Ishikawa (cell line): ENCODE results near the gene ZNRF2.
A peak's percentile ranks its signal among the peaks of the same experiment; 100 is the strongest.

ENCODE experiments used
- CEBPB ChIP-seq: IDR thresholded peaks from 2 replicates; pipeline ENCODE4 v1.6.1; 2012
- CREB1 ChIP-seq: IDR thresholded peaks from 2 replicates; pipeline ENCODE4 v1.6.1; 2012; ENCODE audit warnings: low read depth
- EGR1 ChIP-seq: IDR thresholded peaks from 2 replicates; pipeline ENCODE4 v1.6.1; 2012
- EP300 ChIP-seq: IDR thresholded peaks from 2 replicates; pipeline ENCODE4 v1.6.1; 2012; ENCODE audit warnings: borderline replicate concordance
- FOXM1 ChIP-seq: IDR thresholded peaks from 2 replicates; pipeline ENCODE4 v1.6.1; 2012; ENCODE audit warnings: low read depth, borderline replicate concordance
- NFIC ChIP-seq: IDR thresholded peaks from 2 replicates; pipeline ENCODE4 v1.6.1; 2012
- RAD21 ChIP-seq: IDR thresholded peaks from 2 replicates; pipeline ENCODE4 v1.6.1; 2012; ENCODE audit warnings: low read depth
- REST ChIP-seq: IDR thresholded peaks from 2 replicates; pipeline ENCODE4 v1.6.1; 2012; ENCODE audit warnings: low read depth, mild to moderate bottlenecking
- TAF1 ChIP-seq: IDR thresholded peaks from 2 replicates; pipeline ENCODE4 v1.6.1; 2012; ENCODE audit warnings: low read depth, mild to moderate bottlenecking
- TCF12 ChIP-seq: IDR thresholded peaks from 2 replicates; pipeline ENCODE4 v1.6.1; 2012; ENCODE audit warnings: low read depth
- TEAD4 ChIP-seq: IDR thresholded peaks from 2 replicates; pipeline ENCODE4 v1.6.1; 2012
- USF1 ChIP-seq: IDR thresholded peaks from 2 replicates; pipeline ENCODE4 v1.6.1; 2012
- YY1 ChIP-seq: IDR thresholded peaks from 2 replicates; pipeline ENCODE4 v1.6.1; 2012; ENCODE audit warnings: low read depth
- ZBTB7A ChIP-seq: IDR thresholded peaks from 2 replicates; pipeline ENCODE4 v1.6.1; 2012; ENCODE audit warnings: low read depth
- TF ChIP-seq, protein P1 (sequence below): IDR thresholded peaks from 2 replicates; pipeline ENCODE4 v1.6.1; 2012

The ZNRF2 gene

GRCh38 chr7:30411173-30411572, 126.8 kb downstream of the ZNRF2 start:
- TF ChIP-seq TCF12 (no peak), CEBPB (no peak), TAF1 (no peak), USF1 (no peak), REST (no peak)

DNA sequence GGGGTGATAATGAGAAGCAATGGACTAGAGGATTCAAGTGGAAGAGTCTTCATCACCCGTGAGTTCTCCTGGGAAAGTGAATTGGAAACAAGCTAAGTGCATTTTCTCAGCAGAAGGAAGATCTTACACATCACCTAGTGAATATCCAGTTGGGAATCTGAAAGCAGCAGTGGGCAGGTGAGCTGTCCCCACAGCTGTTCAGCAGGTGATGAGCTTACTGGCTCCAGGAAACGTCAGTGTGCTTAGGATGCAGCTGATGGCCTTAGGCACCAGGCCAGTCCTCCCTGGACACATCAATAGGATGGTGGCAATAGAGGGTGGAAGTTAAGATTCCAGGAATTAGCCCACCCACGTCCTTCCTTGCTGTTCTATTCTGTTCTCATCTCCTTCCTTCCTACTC, 127.5 kb downstream of the ZNRF2 start:
- TF ChIP-seq, protein P1, sequence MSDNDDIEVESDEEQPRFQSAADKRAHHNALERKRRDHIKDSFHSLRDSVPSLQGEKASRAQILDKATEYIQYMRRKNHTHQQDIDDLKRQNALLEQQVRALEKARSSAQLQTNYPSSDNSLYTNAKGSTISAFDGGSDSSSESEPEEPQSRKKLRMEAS: no peak
- TF ChIP-seq REST (no peak), FOXM1 (no peak), ZBTB7A (no peak), EP300 (no peak), CEBPB (no peak), TEAD4 (no peak), USF1 (no peak), NFIC (no peak), TAF1 (no peak), RAD21 (no peak), EGR1 (no peak), CREB1 (no peak), YY1 (no peak)

- TF ChIP-seq REST (no peak), RAD21 (peak; percentile 81)
Observed at GRCh38 chr7:30412782-30413504, 128.5 kb downstream of the ZNRF2 start.

DNA sequence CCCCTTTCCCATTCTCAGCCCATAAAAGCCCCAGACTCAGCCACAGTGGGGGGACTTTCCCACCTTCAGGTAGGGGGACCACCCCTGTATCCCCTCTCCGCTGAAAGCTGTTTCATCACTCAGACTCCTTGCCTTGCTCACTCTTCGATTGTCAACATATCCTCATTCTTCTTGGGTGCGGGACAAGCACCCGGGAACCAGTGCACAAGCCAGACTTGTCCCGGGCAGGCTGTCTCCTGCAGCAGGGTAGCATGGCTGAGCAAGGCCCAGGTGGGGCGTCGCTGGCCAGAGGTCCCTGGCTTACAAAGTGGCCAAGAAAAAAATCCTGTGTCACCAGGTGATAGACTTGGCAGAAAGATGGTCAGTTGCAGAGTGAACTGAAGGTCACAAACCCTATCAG, 129.5 kb downstream of the ZNRF2 start:
- TF ChIP-seq RAD21: no peak
- no peak for TF ChIP-seq TEAD4
- no peak for TF ChIP-seq CEBPB
- TF ChIP-seq ZBTB7A: no peak
- TF ChIP-seq CREB1: no peak
- TF ChIP-seq FOXM1: no peak
- no peak for TF ChIP-seq TCF12
- no peak for TF ChIP-seq YY1
- no peak for TF ChIP-seq REST
- TF ChIP-seq, protein P1: no peak
